GM19239 (cell line): ENCODE measurements around the gene LTBP1.
"Not testable (repeated sequence)": the region's sequence is repeated elsewhere in the genome, so short reads cannot be mapped to it uniquely, and the experiment has no call there.

Experiments used
- DNase-seq: peaks from one replicate; pipeline ENCODE4 v3.0.0; 2011; ENCODE audit warnings: low spot score; ENCODE audit not compliant: insufficient read length
- FAIRE-seq: peaks from 2 replicates; lab custom pipeline; 2011; peaks lifted over from hg19 to GRCh38; lab: Jason Lieb, UNC

Gene LTBP1

DNA sequence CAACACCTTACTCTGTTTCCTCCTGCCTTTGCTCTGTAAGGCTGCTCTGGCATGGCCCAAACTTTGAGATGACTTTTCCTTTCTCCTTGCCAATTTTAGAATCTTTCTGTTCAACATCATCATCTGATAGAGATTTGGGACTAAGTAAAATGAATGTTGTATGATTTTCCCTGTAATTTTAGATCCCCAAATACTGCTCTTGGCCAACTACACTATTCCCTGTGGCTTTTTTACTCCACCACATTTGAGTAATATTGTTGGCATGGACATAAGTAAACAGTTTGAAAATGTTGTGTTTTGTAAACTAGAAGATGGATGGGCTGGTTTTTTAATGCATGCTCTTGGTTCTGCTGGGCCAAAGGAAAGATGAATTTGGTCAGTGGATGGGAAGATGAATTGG lies 12.1 kb downstream of the LTBP1 start:
- FAIRE-seq, result no peak
- no peak for DNase-seq

DNA sequence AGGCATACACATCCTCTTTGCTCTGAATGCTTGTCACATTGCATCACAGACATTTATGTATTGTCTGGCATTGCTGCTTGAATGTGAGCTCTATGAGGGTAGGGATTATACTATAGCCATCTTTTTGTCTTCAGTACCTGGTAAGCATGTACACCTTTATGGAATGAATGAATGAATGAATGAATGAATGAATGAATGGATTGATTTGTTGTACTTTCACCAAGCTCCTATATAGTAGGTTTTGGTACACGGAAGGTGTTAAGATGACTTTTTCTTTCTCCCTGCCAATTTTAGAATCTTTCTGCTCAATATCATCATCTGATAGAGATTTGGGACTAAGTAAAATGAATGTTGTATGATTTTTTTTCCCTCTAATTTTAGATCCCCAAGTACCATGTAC lies 13.5 kb downstream of the LTBP1 start:
- no peak for DNase-seq
- FAIRE-seq, result no peak

DNA sequence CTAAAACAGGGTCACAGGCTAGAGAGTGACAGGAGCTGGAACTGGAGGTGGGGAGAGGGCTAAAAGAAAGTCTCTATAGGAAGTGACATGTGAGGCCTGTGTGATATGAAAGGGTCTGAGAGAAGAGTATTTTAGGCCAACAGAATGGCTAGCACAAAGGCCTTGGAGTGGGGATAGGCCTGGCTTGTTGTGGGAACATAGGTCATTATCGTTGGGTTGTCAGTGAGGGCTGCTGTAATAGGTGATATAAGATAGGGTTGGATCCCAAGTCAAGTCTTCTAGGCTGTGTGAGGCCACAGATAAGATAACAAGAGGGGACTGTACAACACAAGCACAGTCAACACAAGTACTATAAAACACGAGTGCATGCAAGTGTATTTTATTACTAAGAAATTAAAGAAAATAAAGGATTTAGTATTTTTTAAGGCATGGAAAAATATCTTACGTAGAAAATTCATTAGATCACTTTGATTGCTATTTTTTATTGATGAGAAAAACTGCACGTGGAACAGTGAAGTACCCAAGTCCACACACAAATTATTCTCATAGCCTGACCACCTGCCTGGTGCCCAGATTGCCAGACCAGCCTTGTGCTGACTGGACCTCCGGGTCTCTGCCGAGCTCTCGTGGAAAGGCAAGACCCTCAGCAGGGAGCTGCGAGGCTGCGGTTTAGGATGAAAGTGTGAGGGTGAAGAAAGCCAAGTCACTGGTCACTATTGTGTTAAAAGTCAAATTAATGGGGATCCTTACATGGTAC lies 14.1 kb downstream of the LTBP1 start:
- no peak for DNase-seq
- FAIRE-seq, result no peak

DNA sequence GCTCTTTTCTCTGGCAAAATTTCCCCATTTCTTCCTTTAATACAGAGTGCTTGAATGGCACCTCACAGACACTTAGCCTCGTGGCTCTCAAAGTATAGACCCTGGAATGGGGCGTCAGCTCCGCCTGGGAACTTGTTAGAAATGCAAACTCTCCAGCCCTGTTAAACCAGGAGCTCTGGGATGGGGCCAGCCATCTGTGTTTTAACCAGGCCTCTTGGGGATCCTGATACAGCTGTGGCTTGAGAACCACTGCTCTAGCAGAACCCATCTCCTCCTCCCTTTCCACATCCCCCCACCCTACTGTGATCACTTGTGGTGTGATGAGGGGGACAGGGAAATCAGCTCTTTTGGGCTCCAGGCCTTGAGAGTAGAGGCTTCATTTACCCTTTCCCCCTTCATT lies 15.9 kb downstream of the LTBP1 start:
- FAIRE-seq (no peak), DNase-seq (no peak)

DNA sequence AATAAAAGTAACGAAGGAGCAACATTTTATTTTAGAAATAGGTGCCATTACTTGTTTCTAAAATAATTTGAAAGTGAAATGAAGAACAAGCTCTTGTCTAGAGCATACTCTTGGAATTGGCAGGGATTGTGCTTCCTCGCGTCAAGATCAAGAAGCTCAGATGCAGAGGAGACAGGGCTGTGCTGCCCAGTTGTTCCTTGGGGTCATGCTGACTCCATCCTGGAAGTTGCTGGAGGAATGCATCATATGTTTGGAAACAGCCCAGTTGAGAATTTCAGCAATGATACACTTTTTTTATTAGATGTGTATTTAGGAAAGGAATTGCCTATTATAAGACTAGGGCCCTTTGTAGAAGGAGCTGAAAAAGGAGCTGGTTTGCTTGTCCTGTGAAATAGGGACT lies 17.2 kb downstream of the LTBP1 start:
- FAIRE-seq, result no peak
- no peak for DNase-seq

GRCh38 chr2:32965523-32966171 lies 18.9 kb downstream of the LTBP1 start:
- FAIRE-seq (no peak), DNase-seq (no peak)

GRCh38 chr2:32969444-32970162 lies 22.9 kb downstream of the LTBP1 start:
- FAIRE-seq, result peak; percentile 8
- no peak for DNase-seq

DNA sequence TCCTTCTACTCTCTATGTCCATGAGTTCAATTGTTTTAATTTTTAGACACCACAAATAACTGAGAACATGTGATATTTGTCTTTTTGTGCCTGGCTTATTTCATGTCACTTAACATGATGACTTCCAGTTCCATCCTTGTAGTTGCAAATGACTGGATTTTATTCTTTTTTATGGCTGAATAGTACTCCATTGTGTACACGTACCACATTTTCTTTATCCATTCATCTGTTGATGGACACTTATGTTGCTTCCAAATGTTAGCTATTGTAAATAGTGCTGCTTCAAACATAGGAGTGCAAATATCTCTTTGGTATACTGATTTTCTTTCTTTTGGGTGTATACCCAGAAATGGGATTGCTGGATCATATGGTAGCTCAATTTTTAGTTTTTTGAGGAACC lies 27.0 kb downstream of the LTBP1 start:
- FAIRE-seq, DNase-seq: not testable (repeated sequence)

- no peak for DNase-seq
- no peak for FAIRE-seq
These were observed 29.8 kb downstream of the LTBP1 start for GRCh38 chr2:32976409-32977063.

- FAIRE-seq (no peak), DNase-seq (no peak)
These were observed 30.5 kb downstream of the LTBP1 start for GRCh38 chr2:32977228-32977758.

DNA sequence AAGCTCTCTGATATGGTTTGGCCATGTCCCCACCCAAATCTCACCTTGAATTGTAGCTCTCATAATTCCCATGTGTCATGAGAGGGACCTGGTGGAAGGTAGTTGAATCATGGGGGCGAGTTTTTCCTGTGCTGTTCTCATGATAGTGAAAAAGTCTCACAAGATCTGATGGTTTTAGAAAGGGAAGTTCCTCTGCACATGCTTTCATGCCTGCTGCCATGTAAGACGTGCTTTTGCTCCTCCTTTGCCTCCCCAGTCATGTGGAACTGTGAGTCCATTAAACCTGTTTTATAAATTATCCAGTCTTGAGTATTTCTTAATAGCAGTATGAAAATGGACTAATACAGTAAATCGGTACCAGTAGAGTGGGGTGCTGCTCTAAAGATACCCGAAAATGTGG lies 34.9 kb downstream of the LTBP1 start:
- FAIRE-seq (no peak), DNase-seq (no peak)

- FAIRE-seq, DNase-seq: not testable (repeated sequence)
These were observed 36.6 kb downstream of the LTBP1 start for GRCh38 chr2:32983193-32983924.

DNA sequence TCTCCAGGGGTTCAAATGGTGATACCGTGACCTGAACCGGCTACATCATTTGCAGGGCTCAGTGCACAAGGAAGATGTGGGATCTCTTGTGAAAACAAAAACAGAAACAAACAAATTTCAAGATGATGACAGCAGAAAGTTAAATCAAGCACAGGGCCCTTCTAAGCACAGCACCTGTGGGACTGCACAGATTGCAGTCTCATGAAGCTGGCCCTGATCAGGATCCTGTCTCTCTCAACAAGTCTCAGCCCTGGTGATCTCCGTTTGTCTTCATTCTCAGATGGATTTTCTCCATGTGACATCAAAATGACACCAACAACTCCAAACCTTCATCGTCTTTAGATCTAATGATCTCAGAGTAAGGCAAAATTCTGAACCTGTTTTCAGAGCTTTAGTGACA lies 39.7 kb downstream of the LTBP1 start:
- DNase-seq (no peak), FAIRE-seq (no peak)

DNA sequence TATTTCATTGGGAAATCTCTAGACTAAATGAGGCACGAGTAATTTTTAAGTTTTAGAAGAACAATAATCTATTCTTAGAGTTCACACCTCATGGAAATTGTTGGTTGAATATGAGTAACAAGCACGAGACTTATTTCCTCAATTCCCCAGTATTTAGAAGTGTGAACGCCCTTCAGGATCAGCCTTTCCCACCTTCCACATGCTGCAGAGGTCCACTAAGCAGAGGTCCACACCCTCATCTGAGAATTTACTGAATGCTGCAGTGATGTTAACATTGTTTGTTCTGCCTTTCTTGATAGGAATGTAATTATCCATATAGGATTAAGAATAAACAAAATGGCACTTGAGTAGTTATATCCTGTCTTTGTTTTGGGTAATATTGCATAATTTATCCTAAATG lies 41.8 kb downstream of the LTBP1 start:
- FAIRE-seq (no peak), DNase-seq (no peak)

DNA sequence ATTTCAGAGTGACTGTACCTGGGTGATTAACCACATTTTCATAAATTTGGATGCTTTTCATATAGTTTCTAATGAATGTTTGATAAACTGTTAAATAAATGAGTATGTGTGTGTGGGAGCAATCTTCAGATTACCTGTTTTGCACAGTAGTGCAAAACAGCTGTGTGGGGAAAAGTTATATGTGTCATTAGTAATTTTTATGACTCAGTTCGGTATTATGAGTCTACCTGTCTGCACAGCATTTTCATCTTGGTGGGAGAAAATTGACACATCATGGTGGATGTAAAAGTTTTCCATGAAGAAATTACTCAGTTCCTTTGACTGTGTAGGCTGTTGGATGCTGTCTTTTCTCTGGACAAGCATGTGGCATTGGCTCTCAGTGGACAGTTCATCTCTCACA lies 43.8 kb downstream of the LTBP1 start:
- DNase-seq (no peak), FAIRE-seq (no peak)

GRCh38 chr2:32991091-32991845 lies 44.5 kb downstream of the LTBP1 start:
- FAIRE-seq (no peak), DNase-seq (no peak)

DNA sequence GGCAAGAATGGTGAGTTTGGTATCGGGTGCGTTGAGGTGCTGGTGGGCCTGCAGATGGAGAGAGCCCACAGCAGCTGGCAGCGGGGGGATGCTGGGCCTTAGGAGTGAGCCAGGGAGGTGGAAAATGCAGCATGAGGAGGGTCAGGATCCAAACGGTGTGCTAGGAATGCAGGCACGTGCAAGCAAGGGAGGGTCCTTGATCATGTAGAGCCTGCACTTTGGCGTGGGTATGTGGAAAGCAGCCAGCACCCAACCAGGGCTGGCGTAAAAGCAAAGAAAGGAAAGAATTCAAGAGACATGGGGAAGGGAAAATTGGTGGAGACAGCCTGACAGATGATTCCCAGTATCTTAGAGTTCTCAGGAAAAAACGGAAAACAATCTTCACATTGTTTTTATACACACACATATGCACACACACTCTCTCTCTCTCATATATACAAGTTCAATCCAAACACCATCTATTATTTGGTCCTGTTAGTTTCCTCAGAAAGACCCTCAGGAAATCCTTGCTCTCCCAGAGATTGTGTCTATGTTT lies 46.3 kb downstream of the LTBP1 start:
- DNase-seq (no peak), FAIRE-seq (no peak)

DNA sequence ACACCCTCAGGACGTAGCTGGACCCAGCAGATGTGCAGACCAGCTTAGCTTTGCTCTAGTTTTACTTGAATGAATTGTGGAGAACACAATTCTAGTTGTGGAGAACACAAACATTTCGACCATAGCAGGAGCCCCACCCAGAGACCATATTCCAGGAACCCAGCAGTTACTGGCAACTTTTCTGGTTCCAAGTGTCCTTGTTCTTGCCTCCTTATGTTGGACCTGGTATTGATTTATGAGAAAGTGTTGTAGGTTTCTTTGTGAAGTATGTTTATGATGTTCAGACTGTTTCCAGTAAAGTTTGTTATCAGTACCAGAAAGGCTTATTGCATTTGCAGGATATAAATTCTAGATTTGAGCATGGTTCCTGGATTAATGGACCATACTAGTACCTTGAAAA lies 51.0 kb downstream of the LTBP1 start:
- DNase-seq (no peak), FAIRE-seq (no peak)

GRCh38 chr2:33000986-33001385 lies 54.2 kb downstream of the LTBP1 start:
- no peak for FAIRE-seq
- no peak for DNase-seq
